GM19467 (cell line): ENCODE data around the gene KCNJ10.

Experiments
- ATAC-seq: cut with Tn5 transposase; IDR thresholded peaks from one replicate; pipeline ENCODE4 v1.9.1; 2021; ENCODE audit warnings: mild to moderate bottlenecking, moderate library complexity; ENCODE audit not compliant: unreplicated experiment

The KCNJ10 gene

GRCh38 chr1:160028426-160028825 lies 41.5 kb downstream of the KCNJ10 start:
- no peak for ATAC-seq

DNA sequence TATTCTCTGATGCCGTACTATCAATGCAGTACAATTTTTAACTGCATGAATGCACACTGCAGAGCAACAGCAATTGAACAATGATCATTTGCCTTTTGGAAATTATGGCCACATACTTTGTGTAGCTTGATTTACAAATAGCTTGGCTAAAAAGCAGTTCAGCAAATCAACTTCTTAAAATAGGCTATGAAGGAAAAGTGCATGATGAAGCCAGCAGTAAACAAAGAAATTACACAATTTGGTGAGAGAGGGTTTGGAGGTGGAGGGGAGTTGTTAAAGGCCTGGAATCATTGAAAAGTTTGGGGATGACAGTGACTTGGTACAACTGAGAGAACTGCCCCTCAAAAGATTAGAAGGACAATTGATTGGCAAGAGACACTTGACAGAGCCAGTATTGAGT lies 44.6 kb downstream of the KCNJ10 start:
- ATAC-seq = no peak

GRCh38 chr1:160024195-160024905 lies 45.6 kb downstream of the KCNJ10 start:
- no peak for ATAC-seq

DNA sequence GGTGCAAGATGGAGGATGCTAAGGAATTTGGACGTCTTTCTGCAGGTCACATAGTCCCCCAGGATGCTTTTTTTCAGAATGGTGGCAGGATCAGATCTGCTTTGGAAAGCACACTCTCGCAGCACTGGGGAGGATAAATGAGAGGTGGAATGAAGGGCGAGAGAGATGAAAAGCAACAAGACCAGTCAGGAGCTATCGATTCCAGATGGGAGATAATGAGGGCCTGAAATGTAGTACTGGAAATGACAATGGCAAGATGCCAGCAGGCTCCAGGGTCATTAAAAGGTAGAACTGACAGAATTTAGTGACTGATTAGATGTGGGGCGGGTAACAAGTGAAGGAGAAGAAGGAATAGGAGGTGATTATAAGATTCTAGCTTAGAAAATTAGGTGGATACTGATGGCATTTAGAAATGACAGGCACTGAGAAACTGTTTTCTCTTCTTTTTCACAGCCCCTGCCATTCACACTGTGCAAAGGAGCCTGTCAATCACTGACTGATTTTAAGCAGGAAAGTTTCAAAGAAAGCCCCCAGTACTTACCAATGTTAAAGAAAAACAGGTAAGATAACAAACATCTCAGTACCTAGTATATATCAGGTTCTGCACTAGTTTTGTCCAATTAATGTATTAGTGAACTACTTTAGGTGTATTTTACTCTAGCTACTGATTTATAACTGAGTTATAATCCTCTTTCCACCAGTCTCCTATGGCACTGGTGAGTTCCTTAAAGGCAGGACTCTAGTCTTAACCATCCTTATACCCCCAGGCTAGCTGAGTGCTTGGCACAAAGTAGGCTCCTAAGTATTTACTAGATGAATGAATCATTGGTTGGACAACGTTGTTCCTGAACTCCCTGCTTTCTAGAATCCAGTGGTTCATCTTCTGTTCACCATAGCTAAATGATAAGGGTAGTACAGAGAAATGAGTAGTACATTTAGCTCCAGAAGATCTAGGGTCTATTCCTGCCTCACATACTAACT lies 47.3 kb downstream of the KCNJ10 start:
- no peak for ATAC-seq

DNA sequence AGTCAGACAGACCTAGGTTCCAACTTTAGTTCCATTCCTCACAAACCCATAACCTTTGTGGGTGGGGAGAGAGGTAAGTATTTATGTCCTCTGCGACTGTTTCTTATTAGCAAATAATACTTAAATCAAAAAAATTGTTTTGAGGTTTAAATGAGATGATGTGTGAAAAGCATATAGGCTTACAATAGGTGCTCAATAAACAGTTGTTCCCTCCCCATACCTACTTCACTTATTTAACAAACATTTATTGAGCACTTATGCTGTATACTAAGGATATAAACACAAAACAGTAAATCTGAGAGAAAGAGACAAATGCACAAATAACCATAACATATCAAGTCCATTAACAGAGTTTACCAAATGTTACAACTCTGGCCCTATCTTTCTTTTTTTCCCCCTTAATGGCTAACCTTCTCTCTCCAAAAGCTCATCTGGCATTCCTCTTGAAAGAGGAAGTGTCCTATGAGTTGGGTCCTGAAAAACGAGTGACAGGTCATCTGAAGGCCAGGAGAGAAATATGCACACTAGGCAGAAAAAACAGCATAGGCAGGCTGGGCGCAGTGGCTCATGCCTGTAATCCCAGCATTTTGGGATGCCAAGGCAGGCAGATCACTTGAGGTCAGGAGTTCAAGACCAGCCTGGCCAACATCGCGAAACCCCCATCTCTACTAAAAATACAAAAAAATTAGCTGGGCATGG lies 48.4 kb downstream of the KCNJ10 start:
- ATAC-seq = no peak

DNA sequence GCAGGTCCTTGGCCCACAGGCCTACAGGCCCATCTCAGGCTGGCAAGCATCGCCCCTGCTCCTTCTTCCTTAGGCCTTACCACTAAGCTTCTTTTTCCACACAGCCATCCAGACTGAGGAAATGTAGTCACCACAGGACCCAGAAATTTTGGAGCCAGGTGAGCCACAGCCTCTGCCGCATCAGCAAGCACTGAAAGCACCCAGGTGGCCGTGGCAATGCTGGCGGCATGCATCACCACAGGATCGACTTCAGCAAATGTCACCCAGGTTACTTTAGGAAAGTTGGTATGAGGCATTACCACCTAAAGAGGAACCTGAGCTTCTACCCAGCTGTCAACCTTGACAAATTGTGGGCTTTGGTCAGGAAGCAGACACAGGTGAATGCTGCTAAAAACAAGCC lies 49.8 kb downstream of the KCNJ10 start:
- ATAC-seq = no peak

- ATAC-seq = no peak
Observed at GRCh38 chr1:160018900-160019299, 51.1 kb downstream of the KCNJ10 start.

GRCh38 chr1:160018347-160018746 lies 51.6 kb downstream of the KCNJ10 start:
- no peak for ATAC-seq

GRCh38 chr1:160017592-160017991 lies 52.4 kb downstream of the KCNJ10 start:
- ATAC-seq = no peak

- no peak for ATAC-seq
Observed at GRCh38 chr1:160011781-160012180, 58.2 kb downstream of the KCNJ10 start.

DNA sequence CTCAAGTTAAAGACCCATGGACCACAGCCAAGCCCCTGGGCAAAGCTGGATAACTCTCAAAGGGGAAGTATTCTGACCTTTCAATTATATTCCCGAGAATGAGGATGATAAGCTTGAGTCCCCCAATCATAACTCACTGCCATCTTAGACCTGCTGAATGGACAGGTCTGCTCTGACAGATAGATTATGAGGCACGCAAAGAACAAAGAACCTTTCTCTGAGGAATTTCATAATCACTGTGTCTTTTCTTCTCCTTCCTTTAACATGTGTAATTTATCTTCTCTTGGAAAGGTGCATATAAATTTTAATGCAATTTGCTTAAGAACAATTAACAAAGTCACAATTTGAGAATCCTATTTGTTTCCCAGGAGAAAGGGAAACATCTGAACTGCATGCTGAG lies 60.2 kb downstream of the KCNJ10 start:
- no peak for ATAC-seq

DNA sequence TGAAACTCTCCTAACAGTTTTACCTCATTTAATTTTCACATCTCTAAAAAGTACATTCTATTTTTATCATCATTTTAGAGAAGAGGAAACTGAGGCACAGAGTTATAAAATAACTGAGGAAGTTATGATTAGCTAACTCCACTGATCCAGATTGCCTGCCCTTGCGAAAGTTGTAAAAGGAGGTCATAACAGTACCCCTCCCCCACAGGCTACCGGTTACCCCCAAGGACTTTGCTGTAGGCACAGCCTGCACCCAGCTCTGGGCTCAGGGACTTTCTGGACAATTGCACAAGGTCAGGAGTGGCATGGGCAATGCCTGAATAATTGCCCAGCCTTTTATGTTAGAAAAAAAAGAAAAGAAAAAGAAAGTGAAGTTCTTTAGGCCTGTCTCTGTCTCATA lies 60.9 kb downstream of the KCNJ10 start:
- no peak for ATAC-seq

DNA sequence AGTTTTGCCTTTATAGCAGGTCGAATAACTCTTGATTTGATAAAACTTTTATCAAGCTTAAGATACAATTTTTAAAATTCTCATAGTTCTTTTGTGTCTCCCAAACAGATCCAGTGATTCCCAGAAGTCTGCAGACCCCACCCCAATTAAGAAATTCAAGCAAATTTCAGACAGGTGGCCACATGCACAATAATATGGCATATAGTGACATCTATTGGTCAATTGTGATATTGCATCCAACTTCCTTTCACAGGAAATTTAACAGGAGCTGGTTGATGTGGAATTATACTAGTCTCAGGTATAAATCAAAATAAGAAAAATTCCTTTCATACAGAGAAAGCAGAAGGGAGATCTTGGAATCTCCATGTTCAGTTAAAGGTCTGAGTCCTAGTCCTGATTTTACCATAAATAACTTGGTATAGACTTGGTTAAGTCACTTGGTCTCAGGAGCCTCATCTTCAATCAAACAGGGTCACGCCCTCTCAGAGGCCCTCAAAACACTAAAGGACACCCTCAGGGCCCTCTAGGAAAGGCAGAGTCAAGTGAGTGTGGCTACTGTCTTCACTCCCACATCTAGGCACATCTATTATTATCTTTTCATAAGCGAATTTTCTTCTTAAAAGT lies 62.3 kb downstream of the KCNJ10 start:
- no peak for ATAC-seq

DNA sequence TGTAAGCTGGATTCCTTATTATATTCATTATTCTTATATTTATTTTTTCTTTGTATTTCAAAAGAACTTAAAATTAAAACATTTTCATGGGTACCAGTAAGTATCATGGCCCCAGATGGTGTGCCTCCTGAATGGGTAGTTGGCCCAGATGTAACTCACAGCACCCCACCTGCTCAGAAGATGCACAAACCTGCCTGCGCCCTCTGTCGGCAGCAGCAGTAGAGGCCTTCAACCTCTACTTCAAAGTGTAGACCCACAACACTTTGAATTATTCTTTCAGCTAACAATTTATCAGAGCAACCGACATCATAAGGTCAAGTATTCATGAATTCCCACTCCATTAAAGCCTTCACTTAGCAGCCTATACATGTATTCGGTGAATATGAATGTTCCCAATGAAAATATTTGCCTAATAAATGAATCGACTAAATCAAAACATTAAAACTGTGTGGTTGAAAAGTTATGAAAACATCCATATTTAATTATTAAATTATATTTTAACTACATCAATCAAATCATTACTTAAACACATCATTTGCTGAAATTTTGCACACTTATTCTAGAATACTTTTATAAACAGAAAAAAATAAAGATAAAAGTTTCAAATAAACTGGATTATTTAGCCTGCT lies 63.5 kb downstream of the KCNJ10 start:
- no peak for ATAC-seq

DNA sequence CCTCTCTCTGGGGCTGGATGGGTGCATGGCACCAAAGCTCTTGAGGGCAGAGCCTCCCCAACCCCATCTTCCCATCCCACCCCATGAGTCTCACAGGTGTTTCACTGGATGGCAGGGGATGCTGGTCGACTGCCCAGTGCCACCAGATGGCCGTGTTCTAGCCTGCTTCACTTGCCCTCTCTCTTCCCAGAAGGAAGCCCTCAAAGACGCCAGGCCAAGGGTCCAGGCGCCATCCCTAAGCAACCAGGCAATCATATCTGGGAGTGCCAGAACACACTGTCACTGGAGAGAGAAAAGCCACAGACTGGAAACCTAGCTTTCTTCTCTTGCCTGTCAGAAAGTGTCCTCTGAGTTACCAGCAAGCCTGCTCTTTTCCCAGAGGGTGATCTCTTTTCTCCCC lies 64.9 kb downstream of the KCNJ10 start:
- ATAC-seq = no peak

- ATAC-seq = no peak
Observed at GRCh38 chr1:160004425-160004824, 65.5 kb downstream of the KCNJ10 start.

GRCh38 chr1:160004001-160004400 lies 66.0 kb downstream of the KCNJ10 start:
- ATAC-seq = no peak

DNA sequence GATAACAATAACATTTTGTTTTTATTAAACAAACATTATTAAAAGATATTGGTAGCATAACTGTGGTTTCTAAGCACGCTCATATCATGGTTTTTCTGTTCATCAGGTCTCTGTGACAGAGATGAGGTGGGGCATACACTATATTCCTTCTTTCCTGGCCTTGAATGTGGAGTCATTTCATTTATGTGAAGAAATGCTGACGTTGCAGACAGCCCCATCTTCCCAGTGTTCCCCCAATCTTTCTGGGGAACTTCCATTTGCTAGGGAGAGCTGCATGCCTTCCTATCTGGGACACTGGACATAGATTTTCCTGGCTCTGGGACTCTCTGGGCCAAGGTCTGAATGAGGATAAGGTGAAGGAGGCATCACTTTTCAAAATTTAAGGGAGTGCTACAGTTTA lies 68.5 kb downstream of the KCNJ10 start:
- no peak for ATAC-seq

DNA sequence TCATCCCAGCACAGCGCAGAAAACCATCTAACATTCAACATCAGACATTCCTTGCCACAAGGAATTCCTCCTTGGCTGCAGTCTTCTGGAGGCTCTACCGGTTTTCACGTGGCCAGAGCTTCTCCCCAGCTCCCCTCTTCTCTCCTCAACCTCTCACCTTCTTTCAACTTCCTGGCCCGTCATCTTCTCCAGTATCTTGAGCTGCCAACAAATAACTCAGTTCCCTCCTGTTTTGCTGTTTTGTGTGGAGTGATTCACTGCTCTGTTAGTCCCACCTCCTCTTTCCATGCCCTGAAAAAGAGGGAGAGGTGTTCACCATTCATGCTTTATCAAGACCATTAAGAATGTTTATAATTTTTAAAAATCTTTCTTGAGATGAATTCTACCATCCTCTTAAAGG lies 70.8 kb downstream of the KCNJ10 start:
- ATAC-seq = no peak

DNA sequence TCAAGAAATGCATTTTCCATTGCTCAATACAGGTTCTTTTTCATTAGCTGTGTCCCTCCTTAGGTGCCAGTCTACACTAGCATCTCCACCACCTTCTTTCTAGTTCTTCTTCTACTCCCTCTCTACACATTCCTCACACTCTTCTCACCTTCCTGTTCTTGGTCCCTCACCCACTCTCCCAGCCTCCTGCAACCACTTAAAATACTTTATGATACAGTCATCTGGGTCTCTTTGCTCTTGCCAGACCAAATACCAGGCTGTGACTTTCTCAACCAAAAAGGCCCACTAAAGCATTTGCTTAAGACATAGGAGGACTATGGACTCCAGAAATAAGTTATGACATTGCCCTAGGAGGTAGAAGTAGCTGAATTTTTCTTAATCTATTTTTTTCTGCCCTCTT lies 73.3 kb downstream of the KCNJ10 start:
- no peak for ATAC-seq

DNA sequence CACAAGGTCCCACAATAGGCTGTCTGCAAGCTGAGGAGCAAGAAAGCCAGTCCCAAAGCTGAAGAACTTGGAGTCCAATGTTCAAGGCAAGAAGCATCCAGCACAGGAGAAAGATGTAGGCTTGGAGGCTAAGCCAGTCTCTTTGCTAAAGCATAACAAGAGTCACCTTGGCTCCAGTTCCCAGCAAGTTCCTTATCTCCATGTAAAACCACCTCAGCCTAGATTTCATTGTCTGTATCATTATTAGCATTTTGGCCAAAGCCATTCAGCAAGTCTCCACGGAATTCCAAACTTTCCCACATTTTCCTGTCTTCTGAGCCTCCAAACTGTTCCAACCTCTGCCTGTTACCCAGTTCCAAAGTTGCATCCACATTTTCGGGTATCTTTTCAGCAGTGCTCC lies 75.1 kb downstream of the KCNJ10 start:
- no peak for ATAC-seq
